GM11168 (cell line): ENCODE measurements around the gene TMEM238.

Source experiments
- in situ Hi-C: fragments of 300-500 bp; cut with MboI; formaldehyde crosslinking; loops from one replicate; pipeline ENCODE4 v1.12.0; 2022; ENCODE audit warnings: low sequenced_read_pairs; ENCODE audit not compliant: unreplicated experiment

Gene TMEM238, protein sequence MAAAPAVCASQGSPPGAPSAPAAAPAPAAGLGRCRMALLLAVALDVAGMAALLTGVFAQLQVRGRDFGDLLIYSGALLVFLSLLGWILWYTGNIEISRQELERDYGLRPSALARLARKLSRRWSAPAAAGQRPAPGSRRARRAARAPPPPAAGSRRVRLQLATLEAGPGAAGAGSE

DNA sequence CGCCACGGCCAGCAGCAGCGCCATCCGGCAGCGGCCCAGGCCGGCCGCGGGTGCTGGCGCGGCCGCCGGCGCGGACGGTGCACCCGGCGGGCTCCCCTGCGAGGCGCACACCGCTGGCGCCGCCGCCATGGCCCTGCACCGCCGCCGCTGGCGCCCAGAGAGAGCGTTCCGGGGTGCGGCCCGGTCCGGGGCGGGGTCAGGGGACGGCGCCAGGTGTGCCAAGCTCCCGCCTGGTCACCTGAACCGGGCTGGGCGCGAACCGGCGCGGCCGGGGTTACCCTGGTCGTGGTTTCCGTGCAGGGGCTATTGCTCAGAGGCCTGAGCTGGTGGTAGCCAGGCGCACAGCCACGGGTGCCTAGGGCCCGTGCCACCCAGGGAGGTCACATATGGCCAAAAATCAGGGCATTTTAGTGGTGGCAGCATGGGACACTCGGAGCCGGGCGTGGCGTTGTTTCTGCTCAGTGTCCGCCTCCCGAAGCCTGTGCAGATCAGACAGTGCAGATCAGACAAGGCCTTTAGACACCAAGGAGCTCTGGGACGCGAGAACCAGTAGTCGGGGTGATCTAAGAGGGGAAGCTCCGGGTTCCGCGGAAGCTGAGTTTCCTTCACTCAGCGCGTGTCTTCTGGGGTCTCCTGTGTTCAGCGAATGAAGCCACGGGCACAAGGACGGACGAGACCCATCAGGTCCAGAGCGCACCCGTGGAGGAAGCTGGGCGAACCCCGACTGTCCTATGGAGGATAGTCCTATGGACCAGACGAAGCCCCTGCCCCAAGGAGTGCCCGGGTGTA lies at the start of gene TMEM238:
TMEM238 (minus strand) TSS at position 162 of the 789 bp plus-strand sequence; CDS start at position 129, 33 bp downstream.
- in situ Hi-C loops, result no loop called here

DNA sequence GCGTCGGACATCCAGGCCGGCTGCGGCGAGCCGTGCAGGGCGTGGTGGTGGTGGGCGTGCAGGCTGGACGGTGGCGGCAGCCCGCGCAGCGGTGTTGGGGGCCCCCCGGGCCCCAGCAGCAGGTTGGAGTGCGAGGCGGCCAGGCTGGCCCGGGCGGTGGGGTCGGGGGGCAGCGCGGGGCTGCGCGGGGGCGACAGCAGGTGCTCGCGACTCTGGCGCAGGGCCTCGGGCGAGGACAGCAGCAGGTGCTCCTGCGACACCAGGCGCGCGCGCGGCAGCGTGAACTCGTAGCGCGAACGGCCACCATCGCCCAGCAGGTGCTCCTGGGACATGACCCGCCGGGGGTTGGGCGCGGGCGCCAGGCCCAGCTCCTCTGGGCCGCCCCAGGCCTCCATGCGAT lies 49.2 kb upstream of the TMEM238 start:
- in situ Hi-C loops, result no loop called here

GRCh38 chr19:55432241-55432959 lies 48.3 kb upstream of the TMEM238 start:
- in situ Hi-C loops, result no loop called here

- in situ Hi-C loops, result no loop called here
These were observed 47.1 kb upstream of the TMEM238 start for GRCh38 chr19:55431183-55431582.

DNA sequence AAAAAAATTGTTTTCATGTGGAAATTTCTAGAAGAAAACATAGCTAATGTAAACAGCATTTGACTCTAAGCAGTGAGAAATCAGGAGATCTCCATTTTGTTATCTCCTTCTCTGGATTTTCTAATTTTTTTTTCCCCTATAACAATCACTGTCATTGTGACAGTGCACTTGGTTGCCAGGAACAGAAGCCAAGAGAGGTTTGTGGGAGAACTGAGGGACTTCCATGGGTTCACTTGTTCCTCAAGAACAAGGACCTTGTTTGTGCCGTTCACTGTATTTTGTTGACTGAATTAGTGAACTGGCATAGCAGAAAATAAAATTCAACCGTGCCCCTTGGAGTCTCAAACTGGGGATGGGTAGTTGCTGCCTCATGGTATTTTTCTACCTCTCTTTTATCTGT lies 42.0 kb upstream of the TMEM238 start:
- in situ Hi-C loops, result no loop called here

GRCh38 chr19:55424518-55424917 lies 40.4 kb upstream of the TMEM238 start:
- in situ Hi-C loops, result loop anchor here (25.0 kb wide), 1 partner anchor 287 kb away; the partner anchor contains the start of gene TNNT1

DNA sequence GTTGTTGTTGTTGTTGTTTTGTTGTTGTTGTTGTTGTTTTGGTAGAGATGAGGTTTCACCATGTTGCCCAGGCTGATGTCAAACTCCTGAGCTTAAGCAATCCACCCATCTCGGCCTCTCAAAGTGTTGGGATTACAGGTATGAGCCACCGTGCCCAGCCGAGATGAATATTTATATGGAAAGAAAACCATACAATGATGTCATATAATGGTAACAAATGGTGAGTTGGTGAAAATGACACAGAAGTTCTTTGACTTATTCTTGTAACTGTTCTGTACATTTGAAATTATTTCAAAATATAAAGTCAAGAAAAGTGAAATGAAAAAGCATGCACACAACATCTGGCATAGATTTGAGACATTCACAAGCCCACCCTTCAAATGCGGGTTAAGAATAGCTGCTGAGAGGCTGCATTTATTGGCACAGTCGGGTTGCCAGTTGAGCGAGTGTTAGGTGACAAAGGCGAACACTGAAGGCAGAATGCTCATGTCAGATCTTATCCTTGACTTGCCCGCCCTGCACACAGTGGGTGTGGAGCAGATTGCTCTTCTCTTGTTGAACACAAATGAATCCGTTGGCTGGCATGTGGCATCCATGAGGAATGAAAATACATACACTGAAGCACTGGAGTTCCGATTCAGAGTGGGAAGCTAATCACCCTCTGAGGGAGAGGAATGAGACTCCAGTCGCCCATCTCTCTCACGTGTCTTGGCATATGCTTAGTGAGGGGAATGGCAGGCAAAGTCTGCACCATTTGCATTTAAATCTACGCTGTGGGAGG lies 39.3 kb upstream of the TMEM238 start:
- in situ Hi-C loops, result loop anchor here (25.0 kb wide), 1 partner anchor 286 kb away; the partner anchor contains the start of gene TNNT1

DNA sequence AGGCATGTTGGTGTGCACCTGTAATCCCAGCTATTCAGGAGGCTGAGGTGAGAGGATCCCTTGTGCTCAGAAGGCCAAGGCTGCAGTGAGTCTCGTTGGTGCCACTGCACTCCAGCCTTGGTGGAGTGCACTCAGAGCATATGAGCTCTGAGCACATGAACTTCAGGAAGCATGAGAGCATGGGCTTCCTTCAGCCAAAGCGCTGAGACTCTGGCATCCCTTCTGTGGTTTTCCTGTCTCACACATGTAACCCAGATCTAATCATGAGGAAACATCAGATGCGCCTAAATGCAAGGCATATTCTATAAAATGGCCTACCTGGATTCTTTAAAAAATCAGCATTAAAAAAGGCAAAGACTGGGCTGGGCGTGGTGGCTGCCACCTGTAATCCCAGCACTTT lies 37.2 kb upstream of the TMEM238 start:
- in situ Hi-C loops, result loop anchor here (25.0 kb wide), 1 partner anchor 284 kb away; the partner anchor contains the start of gene TNNT1

GRCh38 chr19:55419624-55420236 lies 35.6 kb upstream of the TMEM238 start:
- in situ Hi-C loops, result loop anchor here (10.0 to 25.0 kb wide), 2 partner anchors 125 to 282 kb away; partner anchors contain the start of gene TNNT1

DNA sequence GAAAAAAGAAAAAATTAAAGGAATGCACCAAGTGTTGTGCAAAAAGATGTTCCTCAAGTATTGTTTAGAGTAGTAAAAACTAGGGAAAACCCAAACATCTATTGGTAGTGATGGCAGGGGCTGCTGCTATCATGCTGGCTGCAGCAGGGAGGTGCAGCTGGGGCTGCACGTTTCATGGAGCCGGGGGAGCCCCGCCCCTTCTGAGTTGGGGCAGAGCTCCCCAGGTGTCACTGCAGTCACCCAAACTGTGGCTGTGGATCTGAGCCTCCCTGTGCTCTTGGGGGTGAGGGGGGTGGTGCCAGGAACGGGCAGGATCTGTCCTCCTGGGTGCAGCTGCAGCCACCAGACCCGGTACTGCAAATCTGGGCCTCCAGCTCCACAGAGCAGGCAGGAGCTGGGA lies 35.0 kb upstream of the TMEM238 start:
- in situ Hi-C loops, result loop anchor here (10.0 to 25.0 kb wide), 2 partner anchors 124 to 282 kb away; partner anchors contain the start of gene TNNT1

DNA sequence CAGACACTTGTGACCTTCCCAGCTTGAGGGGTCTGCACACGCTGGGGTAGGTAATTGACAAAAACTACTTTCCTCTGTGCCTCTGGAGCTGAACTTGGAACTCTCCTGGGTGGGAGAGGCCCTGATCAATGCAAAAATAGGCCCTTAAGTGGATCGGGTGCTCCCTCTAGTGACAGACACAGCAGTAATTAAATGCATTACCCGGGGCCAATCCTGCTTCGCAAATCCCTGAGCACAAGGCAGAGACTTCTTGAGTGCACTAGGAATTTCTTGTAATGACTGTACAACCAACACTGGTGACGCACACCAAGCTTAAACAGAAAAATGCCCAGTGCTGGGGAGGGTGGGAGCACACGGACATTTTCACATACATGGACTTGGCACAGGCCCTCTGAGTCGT lies 34.1 kb upstream of the TMEM238 start:
- in situ Hi-C loops, result loop anchor here (10.0 to 25.0 kb wide), 2 partner anchors 123 to 281 kb away; partner anchors contain the start of gene TNNT1

- in situ Hi-C loops, result loop anchor here (10.0 to 25.0 kb wide), 2 partner anchors 115 to 273 kb away; partner anchors contain the start of gene TNNT1
These were observed 26.1 kb upstream of the TMEM238 start for GRCh38 chr19:55410168-55410567.

DNA sequence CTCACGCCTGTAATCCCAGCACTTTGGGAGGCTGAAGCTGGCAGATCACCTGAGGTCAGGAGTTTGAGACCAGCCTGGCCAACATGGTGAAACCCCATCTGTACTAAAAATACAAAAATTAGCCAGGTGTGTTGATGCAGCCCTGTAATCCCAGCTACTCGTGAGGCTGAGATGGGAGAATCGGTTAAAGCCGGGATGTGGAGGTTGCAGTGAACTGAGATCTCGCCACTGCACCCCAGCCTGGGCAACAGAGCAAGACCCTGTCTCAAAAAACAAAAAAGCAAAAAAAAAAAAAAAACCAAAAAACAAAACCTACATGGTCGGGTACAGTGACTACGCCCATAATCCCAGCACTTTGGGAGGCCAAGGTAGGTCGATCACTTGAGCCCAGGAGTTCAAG lies 25.1 kb upstream of the TMEM238 start:
- in situ Hi-C loops, result loop anchor here (25.0 kb wide), 1 partner anchor 272 kb away; the partner anchor contains the start of gene TNNT1

DNA sequence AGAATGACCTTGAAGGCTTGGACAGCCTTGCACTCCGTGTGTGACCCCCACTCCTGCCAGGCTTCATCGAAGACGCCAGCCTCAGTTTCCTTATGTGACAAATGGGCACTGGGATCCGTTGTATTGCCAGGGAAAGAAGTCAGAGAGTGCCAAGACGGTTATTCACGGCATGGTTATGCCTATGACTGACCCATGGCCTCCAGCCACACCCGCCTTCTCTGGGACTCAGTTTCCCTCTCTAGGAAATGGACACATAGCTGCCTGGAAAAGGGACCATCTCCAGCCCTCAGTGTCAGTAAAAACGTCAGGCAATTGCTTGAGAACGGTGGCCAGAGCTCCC lies 24.4 kb upstream of the TMEM238 start:
- in situ Hi-C loops, result loop anchor here (25.0 kb wide), 1 partner anchor 271 kb away; the partner anchor contains the start of gene TNNT1

DNA sequence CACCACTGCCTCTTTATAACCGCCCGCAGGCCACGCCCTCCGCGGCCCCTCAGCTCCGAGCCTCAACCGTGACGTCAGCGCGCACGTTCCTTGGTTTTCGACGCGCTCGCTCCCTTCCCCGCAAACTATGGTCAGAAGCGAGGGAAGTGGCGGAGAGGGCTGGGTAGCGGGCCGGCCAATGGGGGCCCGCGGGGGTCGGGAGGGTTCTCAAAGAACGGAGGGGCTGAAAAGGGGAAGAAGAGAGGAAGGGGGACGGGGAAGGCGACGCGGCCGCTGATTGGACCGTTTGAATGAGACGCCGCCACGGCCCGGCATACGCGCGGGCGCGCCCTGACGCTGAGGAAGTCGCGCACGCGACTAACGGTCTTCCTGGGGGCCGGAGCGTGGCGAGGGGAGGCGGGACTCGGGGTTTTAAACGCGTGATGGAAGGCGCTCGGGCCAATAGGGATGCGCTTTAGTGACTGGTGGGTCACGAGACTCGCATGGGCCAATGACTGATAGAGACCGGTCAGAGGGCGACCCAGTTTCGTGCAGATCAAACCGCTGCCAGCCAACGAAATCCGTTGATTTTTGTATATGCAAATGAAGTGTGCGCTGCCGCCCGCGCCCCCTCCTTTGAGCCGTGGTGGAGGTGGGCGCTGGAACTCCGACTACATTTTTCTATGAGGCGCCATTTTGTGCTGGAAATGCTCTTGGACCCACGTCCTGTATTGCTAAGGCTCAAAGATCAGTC lies 23.9 kb upstream of the TMEM238 start:
- in situ Hi-C loops, result loop anchor here (25.0 kb wide), 1 partner anchor 271 kb away; the partner anchor contains the start of gene TNNT1

- in situ Hi-C loops, result loop anchor here (25.0 kb wide), 1 partner anchor 270 kb away; the partner anchor contains the start of gene TNNT1
These were observed 23.4 kb upstream of the TMEM238 start, which contains the start of gene UBE2S for GRCh38 chr19:55407550-55407799. TSS of gene UBE2S (minus strand) at chr19:55407788. CDS start at chr19:55407589, 199 bp downstream.

- in situ Hi-C loops, result loop anchor here (25.0 kb wide), 1 partner anchor 270 kb away; the partner anchor contains the start of gene TNNT1
These were observed 22.9 kb upstream of the TMEM238 start for GRCh38 chr19:55406826-55407549.
